ENCODE measurements around the gene ZFHX3. TPM values are rescaled to one million over a fixed set of nuclear protein-coding genes. Genes with fewer than 3 reads are reported as not detected.

The ZFHX3 gene
- total RNA-seq, 3 donors from 2014 or later: 13.8 to 36.0 (median 15.5) TPM

- intact Hi-C loops (cut with DNase I, micrococcal nuclease): no loop called here
- Histone ChIP-seq H3K4me3 (no peak overlapping the region), H3K4me1 (ENCODE audit: low read depth) (peaks cover 4% of the 10 kb centered on the region), H3K36me3 (ENCODE audit: low read depth) (no peaks in the 10 kb centered on the region), H3K9me3 (no peaks in the 10 kb centered on the region)
- DNase-seq: no peak
- ATAC-seq: no peak
- TF ChIP-seq CTCF (IDR thresholded peaks at IDR 0.05): no peak
Measured at GRCh38 chr16:73027685-73028111, 20.2 kb downstream of the ZFHX3 start.

GRCh38 chr16:73026754-73027684, 20.9 kb downstream of the ZFHX3 start:
- no peak for TF ChIP-seq CTCF (IDR thresholded peaks at IDR 0.05)
- Histone ChIP-seq H3K9me3 (no peaks in the 10 kb centered on the region), H3K4me3 (no peak overlapping the region), H3K4me1 (ENCODE audit: low read depth) (peaks cover 3% of the 10 kb centered on the region), H3K36me3 (ENCODE audit: low read depth) (no peaks in the 10 kb centered on the region)
- ATAC-seq: no peak
- intact Hi-C loops (cut with DNase I, micrococcal nuclease): no loop called here
- no peak for DNase-seq

- intact Hi-C loops (cut with DNase I, micrococcal nuclease): no loop called here
- no peak for DNase-seq
- ATAC-seq: no peak
- Histone ChIP-seq H3K4me3 (no peak overlapping the region), H3K9me3 (no peaks in the 10 kb centered on the region), H3K4me1 (ENCODE audit: low read depth) (peaks cover 3% of the 10 kb centered on the region), H3K36me3 (ENCODE audit: low read depth) (no peaks in the 10 kb centered on the region)
- no peak for TF ChIP-seq CTCF (IDR thresholded peaks at IDR 0.05)
Measured at GRCh38 chr16:73025856-73026210, 22.1 kb downstream of the ZFHX3 start.

GRCh38 chr16:73025151-73025855, 22.6 kb downstream of the ZFHX3 start:
- H3K36me3 ChIP-seq (ENCODE audit: low read depth): no peaks in the 10 kb centered on the region
- no peaks in the 10 kb centered on the region for H3K9me3 ChIP-seq
- DNase-seq: no peak
- peaks cover 3% of the 10 kb centered on the region for H3K4me1 ChIP-seq (ENCODE audit: low read depth)
- ATAC-seq: no peak
- H3K4me3 ChIP-seq: no peak overlapping the region
- intact Hi-C loops (cut with DNase I, micrococcal nuclease): no loop called here
- no peak for TF ChIP-seq CTCF (IDR thresholded peaks at IDR 0.05)

- intact Hi-C loops (cut with DNase I, micrococcal nuclease): no loop called here
- Histone ChIP-seq H3K9me3 (no peaks in the 10 kb centered on the region), H3K4me1 (ENCODE audit: low read depth) (no peaks in the 10 kb centered on the region), H3K36me3 (ENCODE audit: low read depth) (no peaks in the 10 kb centered on the region), H3K4me3 (no peak overlapping the region)
- DNase-seq (no peak), ATAC-seq (no peak)
- no peak for TF ChIP-seq CTCF (IDR thresholded peaks at IDR 0.05)
Measured at GRCh38 chr16:73024571-73025105, 23.3 kb downstream of the ZFHX3 start.

Measured in mucosa of descending colon (tissue), 3 donors.